ENCODE measurements around the gene ZC3H12D.
"Not testable (repeated sequence)": the region's sequence is repeated elsewhere in the genome, so short reads cannot be mapped to it uniquely, and the experiment has no call there.

Gene ZC3H12D

DNA sequence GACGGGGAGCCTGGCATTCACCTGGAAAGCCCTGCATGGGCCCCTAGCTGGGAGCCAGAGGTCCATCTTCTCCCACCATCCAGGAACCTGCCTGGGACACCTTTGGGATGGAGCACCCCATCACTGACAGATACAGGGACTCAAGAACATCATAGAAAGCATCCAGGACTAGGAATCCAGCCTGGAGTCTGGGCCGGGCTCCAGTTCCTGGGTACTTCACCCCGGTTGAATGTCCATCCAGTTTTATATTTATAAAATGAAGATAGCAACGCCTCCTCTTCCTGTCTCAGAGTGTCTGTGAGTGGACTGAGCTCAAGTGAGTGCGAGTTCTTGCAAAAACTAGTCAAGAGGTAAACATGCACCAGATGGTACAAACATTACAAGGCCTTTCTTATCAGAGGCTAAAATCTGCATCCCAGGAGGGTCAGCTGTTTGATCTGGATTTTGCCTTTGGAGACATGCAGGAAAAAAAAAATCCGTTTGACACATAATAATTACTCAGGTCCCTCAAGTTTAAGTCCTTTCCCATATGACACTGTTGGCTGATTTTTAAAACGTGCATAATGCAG lies 27.4 kb downstream of the ZC3H12D start:
- no peak for DNase-seq

DNA sequence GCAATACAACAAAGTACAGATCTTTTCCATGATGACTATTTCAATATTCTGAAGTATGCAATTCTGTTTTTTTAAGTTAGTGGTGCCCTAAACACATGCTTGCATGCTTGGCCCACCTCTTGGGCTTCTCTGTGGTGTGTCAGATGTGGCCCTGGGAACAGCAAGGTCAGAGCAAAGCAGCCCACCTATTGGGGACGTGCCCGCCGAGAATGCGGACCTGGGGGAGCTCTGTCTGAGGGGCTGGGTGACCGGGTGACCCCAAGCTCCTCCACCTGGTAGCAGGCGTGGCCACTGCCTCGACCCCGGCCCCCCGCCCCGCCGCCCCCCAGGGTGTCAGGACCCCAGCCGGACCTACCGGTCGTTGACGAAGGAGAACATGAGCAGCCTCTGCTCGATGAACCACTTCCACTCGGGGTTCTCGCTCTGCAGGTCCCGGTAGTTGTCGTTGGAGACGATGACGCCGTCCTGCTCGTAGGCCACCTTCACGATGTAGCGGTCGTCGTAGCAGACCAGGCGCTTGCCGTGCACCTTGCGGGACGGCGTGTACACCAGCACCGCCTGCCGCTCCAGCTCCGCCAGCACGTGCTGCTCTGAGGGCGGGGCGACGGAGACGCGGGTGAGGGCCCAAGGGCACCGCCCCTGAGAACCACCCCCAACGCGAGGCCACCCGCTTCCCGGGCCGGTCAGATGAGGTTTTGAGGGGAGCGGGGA lies 28.3 kb downstream of the ZC3H12D start:
- no peak for DNase-seq

DNA sequence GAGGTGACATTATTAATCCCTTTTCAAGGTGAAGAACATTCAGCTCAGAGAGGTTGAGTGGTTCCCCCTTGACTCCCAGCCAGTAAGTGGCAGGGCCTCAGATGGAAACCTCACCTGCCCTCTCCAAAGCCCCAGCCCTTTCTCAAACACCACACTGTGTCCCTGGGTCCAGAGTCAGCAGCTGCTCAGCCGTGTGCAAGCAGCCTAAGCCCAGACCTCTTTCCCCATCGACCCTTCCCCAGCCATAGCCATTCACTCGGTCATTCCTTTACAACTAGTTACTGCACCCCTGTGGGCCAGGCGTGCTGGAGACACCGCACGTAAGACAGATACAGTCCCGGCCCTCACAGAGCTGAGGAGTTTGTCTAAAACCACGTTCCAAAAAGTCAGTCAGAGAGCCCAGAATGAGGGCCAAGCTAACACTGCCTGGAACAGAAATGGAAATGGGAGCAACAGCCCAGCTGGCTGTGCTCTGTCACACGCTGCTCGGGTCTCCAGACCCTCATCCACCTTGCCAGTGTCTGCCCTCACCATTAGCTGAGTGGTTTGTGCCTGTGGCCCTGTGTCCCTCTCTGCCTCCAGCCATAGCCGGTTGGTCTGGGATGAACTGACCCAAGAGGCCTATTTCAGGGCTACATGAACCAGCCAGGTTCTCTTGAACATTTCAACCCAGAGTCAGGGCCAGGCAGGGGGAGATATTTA lies 29.6 kb downstream of the ZC3H12D start:
- no peak for DNase-seq

DNA sequence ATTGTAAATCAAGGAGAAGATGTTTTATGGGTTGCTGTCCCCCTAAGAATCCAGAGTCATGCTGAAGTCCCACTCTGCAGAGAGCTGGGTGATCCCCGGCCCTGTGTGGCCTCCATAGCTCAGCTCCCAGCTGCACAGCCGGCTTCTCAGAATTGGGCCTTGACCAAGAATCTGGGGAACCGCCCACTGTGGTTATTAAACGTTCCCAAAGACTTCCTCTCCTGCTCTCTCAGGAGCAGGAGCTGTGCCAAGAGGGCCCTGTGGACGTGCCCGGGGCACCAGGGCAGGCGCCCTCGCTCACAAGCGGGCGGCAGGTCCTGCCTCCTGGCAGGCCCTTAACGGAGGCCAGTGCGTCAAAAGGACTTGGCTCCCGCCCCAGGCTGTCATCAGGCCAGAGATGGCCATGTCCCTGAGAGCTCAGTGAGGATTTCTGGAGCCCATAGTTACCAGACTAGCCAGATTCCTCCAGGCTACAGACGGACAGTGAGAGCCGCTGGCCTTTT lies 30.4 kb downstream of the ZC3H12D start:
- no peak for DNase-seq

DNA sequence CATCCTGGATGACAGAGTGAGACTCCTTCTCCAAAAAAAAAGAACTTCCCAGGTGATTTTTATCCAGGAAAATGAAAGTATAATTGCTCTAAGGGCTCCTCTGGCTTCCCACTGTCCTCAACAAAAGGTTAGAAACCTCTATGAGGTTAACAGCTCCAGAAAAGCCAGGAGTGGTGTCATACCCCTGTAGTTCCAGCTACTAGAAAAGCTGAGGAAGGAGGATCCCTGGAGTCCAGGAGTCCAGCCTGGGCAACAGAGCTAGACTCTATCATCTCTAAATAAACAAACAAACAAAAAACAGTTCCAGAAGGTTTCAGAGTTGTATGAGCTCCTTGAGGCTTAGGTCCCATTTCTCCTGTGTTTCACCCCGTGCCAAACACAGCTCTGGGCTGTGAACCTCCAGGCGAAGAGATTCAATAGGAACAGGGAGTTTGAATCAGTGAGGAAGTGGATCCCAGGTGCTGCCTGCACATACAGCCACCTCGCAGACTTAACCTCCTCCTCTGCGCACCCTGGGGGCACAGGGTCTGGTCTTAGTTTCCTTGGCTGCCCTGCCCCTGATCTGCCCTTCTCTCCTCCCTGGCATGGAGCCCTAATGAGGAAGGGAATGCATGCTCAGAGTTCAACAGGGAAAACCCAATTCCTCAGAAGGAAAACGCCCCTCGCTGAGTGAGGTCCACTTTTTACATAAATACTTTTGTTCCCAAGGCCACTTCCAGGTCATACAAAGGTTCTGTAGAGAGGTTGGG lies 31.0 kb downstream of the ZC3H12D start:
- DNase-seq: no peak

DNA sequence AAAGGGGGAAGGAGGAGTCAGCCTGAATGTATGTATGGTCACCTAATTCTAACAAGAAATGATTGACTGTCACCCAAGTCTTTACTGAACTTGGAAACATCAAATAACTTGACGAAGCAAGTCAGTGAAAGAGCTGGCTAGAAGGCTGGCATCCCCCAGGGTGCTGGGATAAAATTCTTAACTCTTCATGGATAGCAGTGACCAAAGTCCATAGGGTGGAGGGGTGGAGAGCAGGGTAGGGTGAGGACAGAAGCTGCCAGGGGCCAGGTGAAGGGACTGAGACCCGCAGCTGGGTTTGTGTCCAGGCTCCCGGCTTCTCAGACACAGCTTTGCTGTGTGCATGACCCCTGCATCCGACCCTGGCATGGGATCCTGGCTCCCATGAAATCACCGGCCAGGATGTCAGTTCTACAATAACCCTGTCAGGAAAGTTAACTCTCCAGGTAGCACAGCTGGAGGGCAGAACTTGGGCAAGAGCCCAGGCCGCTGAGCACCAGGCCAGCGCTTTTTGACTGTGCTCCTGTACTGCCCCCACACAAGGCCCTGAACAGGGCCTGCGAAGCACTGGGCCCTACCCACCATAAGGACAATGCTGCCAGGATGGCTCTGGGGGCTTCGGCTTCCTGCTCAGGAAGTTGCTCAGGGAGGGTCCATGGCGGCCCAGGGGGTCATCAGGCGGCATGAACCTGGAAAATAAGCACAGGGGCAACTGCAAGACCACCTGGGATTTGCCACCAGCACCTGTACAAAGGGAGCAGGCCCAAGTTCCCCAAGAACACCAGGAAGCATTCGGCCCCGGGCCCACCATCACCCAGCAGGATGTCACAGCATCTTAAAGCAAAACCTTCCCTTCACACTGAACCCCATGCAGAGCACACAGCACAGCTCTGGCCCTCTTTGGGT lies 32.5 kb downstream of the ZC3H12D start:
- no peak for DNase-seq

DNA sequence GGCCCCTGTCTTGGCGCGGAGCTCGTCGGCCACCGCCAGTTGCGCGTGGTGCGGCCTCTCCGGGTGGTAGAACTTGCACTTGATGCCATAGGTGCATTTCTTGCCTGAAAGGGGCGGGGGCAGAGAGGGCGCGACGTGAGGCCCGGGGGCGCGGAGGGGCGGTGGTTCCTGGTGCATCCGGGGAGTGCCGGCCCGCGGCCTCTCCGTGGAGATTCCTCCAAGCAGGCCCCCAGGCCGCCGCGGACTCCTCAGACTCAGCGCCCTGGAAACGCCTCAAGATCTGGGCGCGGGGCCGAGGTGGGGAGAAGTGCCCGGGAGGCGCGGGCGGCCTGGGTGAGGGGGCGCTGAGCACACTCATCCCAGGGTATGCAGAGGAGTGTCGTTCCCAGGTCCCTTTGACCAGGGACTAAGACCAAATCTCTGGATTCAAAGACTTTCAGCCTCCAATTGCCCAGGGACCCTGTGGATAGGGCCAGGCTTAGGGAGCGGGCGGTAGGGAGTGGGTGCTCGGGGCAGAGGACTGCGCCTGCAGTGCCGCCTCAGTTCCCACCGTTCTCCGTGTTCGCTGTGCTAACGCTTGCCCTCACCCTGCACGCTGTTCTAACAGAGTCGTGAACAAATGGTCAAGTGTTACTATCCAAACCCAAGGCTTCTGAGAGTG lies 33.3 kb downstream of the ZC3H12D start:
- DNase-seq: no peak

DNA sequence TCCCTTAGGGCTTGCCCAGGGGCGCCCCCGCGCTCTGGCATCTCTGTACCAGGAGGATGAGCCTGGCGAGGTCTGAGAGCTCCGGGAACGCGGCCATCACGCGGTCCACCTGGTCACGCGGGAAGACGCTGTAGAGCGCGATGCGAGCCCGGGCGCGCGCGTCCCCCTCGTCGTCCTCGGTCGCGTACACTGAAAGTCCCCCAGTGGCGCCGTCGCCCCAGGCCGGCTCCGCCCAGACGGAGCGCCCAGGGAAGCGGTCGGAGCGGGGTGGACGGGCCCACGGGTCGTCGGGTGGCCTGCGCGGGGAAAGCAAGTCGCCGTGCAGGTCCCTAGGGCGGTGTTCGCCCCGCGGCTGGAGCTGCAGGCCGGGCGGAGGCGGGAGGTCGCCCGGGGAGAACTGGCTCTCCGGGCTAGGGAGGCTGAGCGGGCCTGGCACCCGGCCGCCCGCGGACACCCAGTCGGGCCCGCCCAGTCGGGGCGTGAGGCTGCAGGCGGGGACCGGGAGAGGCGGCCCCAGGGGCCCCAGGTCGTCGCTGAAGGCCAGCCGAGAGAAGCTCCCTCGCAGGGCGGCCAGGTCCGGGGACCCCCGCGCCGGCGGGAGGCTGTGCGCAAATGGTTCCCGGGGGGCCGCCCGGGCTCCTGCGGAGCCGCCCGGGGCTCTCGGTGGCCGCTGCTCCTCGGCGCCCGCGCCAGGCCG lies 34.0 kb downstream of the ZC3H12D start:
- DNase-seq: no peak

DNA sequence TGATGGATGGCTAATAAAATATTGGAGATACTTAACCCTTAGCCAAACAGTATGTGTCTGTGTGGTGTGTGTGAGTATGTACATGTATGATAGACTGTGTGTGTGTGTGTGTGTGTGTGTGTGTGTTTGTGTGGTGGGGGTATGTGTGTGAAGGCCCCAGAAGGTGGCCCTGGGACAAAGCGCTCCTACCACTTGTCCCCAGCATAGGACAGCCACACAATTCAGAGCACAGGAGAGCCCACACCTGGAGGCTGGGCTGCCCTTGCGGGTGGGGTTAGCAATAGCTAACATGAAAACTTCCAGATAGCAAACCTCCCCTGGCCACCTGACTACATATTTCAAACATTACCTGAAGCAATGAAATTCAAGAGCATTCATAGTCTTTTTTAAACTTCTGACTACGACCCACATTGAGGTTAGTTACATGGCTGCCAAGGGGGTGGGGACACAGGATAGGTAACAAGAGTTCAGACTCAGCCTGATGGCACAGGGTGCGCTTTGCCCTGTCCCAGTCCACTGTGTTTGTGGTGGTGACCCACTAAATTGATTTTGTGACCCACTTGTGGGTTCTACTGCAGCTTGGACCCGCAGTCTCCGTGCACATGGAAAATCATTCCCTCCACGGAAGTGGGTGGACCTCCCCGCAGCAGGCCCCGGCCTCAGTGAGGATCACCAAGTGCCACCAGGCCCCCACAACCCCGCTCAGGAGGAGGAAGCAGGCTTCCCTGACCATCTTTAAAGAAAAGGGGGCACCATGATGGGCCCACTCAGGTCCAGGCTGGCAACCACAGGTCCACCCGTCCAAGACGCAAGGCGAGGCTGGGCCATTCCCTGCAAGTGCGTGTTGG lies 34.8 kb downstream of the ZC3H12D start:
- DNase-seq: no peak

DNA sequence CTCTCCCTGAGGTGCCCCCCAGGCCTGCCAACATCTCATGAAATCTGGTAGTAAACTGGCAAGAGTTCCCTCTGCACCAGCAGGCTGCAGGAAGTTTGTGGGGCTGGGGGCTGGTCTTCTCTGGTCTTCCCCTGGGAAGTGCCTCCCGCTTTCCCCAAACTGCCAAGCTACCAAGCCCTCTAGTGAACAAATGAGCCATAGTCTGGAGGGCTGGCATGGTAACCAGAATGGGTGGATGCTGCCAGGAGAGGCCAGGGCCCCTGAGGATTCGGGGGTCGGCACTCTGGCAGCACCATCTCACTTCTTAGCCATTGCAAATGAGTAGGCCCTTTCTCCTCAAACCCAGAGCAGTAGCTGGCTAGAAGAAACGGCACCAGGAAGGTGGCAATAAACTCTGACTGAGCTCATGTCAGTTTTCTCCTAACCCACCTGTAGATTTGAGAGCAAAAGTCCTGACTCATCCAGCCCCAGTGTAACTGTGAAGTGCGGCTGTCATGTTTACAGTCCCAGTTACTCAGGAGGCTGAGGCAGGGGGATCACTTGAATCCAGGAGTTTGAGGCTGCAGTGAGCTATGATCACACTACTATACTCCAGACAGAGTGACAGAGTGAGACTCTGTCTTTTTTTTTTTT lies 35.9 kb downstream of the ZC3H12D start:
- no peak for DNase-seq

DNA sequence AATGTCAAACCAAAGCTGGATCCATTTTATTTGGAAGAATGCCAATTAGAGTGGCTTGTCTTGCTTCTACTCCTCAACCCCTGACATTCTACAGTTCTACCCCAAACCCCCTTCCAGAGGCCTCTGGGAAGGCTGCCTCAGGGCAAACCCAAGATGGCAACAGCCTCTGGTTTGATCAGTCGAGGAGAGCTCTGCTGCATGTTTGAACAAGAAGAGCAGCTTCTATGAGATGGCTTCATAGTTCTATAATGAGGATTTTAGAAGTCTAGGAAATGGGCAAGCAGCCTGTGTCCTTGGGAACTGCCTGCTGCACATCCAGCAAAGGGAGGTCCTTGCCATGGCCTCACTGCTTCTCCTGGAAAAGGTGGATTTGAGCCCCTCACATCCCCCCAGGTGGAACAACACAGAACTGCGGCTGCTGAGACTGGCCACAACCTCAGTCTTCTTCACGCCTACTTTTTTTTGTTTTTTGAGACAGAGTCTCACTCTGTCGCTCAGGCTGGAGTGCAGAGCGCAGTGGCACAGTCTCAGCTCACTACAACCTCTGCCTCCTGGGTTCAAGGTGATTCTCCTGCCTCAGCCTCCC lies 37.9 kb downstream of the ZC3H12D start:
- DNase-seq: no peak

DNA sequence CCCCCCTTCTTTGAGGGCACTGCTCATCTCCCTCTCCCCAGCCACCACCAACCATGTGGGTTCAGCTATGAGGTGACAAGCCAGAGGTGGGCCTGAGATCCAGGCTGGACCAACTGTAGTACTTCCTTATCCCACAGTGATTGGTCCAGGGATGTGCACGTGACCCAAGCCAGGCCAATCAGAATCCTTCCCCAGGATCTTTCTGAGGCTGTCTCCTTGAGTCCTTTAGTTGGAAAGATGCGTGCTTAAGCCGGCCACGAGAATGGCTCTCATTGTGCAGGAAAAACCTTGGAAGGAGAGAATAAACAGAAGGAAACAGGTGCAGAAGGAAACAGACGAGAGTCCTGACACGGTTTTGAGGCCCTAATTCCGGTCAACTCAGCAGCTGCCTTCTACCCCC lies 39.2 kb downstream of the ZC3H12D start:
- no peak for DNase-seq

DNA sequence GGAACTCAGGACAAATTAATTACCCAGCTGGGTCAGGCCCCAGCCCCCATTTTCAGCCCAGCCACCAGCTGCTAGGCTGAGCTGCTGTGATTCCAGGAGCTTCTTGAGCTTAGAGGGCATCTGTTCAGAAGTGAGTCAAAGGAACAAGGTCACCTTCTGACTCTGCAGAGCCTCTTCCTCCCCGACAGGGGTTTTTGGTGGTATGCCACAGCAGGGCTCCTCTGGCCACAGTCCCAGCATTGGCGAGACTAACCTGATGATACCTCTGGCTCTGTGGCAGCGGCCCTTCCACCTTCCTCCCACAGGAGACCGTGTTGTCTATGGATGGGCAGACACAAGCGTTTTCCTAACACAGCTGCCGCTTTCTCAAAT lies 39.7 kb downstream of the ZC3H12D start:
- DNase-seq: no peak

DNA sequence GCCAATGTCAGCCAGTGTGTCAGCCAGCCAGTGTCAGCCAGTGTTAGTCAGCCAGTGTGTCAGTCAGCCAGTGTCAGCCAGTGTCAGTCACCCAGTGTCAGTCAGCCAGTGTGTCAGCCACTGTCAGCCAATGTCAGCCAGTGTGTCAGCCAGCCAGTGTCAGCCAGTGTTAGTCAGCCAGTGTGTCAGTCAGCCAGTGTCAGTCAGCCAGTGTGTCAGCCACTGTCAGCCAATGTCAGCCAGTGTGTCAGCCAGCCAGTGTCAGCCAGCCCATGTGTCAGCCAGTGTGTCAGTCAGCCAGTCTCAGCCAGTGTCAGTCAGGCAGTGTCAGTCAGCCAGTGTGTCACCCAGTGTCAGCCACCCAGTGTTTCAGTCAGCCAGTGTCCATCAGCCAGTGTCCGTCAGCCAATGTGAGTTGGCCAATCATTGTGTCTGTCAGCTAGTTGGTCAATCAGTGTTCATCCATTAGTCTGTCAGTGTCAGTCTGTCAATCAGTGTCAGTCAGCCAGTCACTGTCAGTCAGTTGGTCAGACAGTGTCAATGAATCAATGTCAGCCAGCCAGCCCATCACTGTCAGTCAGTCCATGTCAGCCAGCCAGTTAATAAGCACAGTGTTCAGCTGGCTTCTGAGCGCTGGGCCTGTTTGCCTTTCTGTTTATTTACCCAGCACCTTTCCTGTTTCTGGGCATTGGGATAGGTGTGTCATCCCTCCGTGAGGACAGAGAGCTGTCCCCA lies 40.3 kb downstream of the ZC3H12D start:
- not testable (repeated sequence) for DNase-seq

DNA sequence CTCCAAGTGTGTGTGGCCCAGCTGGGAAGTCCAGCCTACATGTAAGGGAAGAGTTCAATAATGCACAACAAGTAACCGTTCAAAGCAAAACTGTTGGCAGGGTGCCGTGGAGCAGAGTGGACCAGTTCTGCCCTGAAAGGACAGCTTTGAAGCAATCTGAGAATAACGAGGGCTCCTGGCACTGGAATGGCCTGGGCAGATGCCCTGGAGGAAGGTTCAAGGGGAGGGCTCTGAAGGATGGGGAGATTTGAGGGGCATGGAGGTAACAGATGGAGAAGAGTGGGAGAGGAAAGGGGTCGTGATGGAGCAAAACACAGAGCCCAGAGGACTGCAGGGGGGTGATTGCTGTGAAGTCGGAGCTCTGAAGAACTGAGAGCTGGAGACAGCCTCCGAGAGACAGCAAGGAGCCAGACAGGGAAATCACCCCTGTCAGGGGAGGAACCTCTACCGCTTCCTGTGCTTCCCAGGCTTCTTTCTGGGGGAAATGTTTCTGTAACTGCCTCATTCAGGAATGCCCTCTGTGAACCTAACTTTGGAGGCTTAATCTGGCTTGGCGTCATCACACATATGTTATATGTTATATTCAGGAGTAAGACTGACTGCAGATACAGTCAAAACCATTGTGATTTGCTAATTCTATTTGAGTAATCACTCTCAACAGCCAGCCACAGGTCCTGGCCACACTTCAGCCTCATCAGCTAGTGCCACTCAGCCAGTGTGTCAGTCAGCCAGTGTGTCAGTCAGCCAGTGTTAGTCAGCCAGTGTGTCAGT lies 41.2 kb downstream of the ZC3H12D start:
- no peak for DNase-seq

DNA sequence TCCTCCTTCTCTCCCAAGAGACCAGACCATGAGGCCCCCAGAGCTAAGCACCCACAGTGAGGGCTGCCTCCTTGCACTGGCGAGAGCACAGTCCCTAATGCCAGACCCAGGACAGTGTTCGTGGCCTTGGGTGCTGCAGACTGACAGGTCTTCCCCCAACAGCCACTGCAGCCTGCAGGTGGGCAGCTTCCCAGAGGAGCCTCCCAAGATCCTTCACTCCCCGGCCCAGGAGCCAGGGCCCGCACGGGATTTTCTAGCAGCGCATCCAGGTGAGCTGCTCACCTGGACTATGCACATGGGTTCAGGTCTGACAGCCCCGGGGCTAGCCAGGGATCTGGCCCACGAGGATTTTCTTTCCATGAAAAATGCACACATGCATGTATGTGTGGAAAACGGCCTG lies 43.1 kb downstream of the ZC3H12D start:
- no peak for DNase-seq
